SU-DHL-6 (cell line): ENCODE data around the gene PTH1R.

Experiments used
- H2AFZ ChIP-seq: fragments of 200-600 bp; sonication (generic); 2 replicates; pipeline ENCODE4 v1.6.1; 2014; ENCODE audit warnings: low read depth, mild to moderate bottlenecking, moderate library complexity, mixed read lengths, antibody characterized with exemption, low read length; ENCODE audit not compliant: severe bottlenecking
- H3F3A ChIP-seq: fragments of 200-600 bp; shearing (Covaris generic); 2 replicates; pipeline ENCODE4 v1.6.0; 2016; ENCODE audit warnings: antibody characterized with exemption, mild to moderate bottlenecking; ENCODE audit not compliant: insufficient read depth
- H3K27ac ChIP-seq: fragments of 200-600 bp; sonication (generic); 2 replicates; pipeline ENCODE4 v1.5.1; 2016; ENCODE audit warnings: low read depth, mild to moderate bottlenecking, low read length, moderate library complexity, mixed read lengths
- H3K27me3 ChIP-seq: fragments of 200-600 bp; sonication (generic), shearing (Covaris generic); 2 replicates; pipeline ENCODE4 v1.6.0; 2014; ENCODE audit warnings: mild to moderate bottlenecking, low read length
- H3K36me3 ChIP-seq: fragments of 200-600 bp; sonication (generic); 2 replicates; pipeline ENCODE4 v1.6.1; 2014; ENCODE audit warnings: mild to moderate bottlenecking, low read length, mixed read lengths
- H3K4me2 ChIP-seq: fragments of 300-600, 200-600 bp; shearing (Covaris generic), sonication (generic); 2 replicates; pipeline ENCODE4 v1.6.0; 2014; ENCODE audit warnings: low read length, low read depth, mild to moderate bottlenecking; ENCODE audit not compliant: poor library complexity, severe bottlenecking
- H3K4me3 ChIP-seq: fragments of 200-600 bp; sonication (generic); 2 replicates; pipeline ENCODE4 v1.5.1; 2014; ENCODE audit warnings: antibody characterized with exemption, low read length, mild to moderate bottlenecking, mixed read lengths; ENCODE audit not compliant: insufficient read depth, poor library complexity, severe bottlenecking
- H3K79me2 ChIP-seq: fragments of 200-600 bp; sonication (generic); 2 replicates; pipeline ENCODE4 v1.6.1; 2014; ENCODE audit warnings: mild to moderate bottlenecking, low read length, moderate library complexity; ENCODE audit not compliant: insufficient read depth
- H3K9ac ChIP-seq: fragments of 200-600 bp; sonication (generic); 2 replicates; pipeline ENCODE4 v1.7.0; 2014; ENCODE audit warnings: mild to moderate bottlenecking, low read length
- H3K9me2 ChIP-seq: fragments of 200-600 bp; sonication (generic); replicated peaks from 2 replicates; pipeline ENCODE4 v1.6.1; 2014; ENCODE audit warnings: low read length; ENCODE audit not compliant: insufficient read depth
- H3K9me3 ChIP-seq: fragments of 200-600 bp; sonication (generic); 2 replicates; pipeline ENCODE4 v1.6.1; 2014; ENCODE audit warnings: low read length, mixed read lengths; ENCODE audit not compliant: insufficient read depth
- H4K20me1 ChIP-seq: fragments of 200-600 bp; sonication (generic); 2 replicates; pipeline ENCODE4 v1.6.1; 2014; ENCODE audit warnings: low read depth, mild to moderate bottlenecking, antibody characterized with exemption, low read length, moderate library complexity, mixed read lengths
- EZH2phosphoT487 ChIP-seq: fragments of 200-600 bp; sonication (generic), shearing (Covaris generic); conservative IDR thresholded peaks from 2 replicates; pipeline ENCODE4 v1.6.1; 2018; ENCODE audit warnings: mild to moderate bottlenecking, antibody characterized with exemption, low read length, moderate library complexity, mixed read lengths
- TF ChIP-seq, protein P1 (sequence below): fragments of 200-600 bp; sonication (generic); IDR thresholded peaks from one replicate; pipeline ENCODE4 v1.5.1; 2017; ENCODE audit warnings: antibody characterized with exemption, mild to moderate bottlenecking, low read length, moderate library complexity; ENCODE audit not compliant: insufficient read depth, poor library complexity, severe bottlenecking

PTH1R gene

DNA sequence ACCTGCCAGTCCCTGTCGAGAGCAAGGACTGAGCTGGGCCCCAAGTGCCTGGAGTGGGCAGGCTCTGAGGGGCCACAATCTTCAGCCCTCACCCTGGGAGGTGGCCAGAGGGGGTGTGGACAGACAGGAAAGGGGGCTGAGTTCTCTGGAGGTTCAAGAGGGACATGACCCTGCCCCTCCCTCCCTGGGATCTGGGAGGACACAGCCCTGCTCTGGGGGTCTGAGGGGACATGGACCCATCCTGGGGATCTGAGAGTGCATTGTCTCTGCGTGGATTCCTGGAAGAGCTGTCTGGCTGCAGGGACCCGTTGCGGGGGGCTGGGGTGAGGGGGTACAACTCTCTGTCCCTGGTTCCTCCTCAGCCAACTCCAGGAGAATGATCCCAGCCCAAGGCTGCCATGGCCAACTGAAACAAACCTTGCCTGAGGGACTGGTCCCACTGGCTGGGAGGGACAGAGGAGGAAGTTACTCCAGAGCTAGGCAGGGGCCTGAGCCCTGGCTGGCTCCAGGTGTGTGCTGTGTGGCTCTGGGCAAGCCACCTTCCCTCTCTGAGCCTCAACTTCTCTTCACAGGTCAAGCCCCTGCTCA is 29.0 kb downstream of the PTH1R start:
- H3K9me3 ChIP-seq = no peaks in the 10 kb centered on the region
- H3F3A ChIP-seq = peaks cover 7% of the 10 kb centered on the region; the same call in 1 of the 2 replicates
- no peaks in the 10 kb centered on the region for H3K9me2 ChIP-seq
- no peak overlapping the region for H2AFZ ChIP-seq
- no peak overlapping the region for H3K9ac ChIP-seq
- H3K27ac ChIP-seq = no peak overlapping the region
- no peaks in the 10 kb centered on the region for H3K79me2 ChIP-seq
- no peak overlapping the region for H3K4me3 ChIP-seq
- TF ChIP-seq, protein P1, sequence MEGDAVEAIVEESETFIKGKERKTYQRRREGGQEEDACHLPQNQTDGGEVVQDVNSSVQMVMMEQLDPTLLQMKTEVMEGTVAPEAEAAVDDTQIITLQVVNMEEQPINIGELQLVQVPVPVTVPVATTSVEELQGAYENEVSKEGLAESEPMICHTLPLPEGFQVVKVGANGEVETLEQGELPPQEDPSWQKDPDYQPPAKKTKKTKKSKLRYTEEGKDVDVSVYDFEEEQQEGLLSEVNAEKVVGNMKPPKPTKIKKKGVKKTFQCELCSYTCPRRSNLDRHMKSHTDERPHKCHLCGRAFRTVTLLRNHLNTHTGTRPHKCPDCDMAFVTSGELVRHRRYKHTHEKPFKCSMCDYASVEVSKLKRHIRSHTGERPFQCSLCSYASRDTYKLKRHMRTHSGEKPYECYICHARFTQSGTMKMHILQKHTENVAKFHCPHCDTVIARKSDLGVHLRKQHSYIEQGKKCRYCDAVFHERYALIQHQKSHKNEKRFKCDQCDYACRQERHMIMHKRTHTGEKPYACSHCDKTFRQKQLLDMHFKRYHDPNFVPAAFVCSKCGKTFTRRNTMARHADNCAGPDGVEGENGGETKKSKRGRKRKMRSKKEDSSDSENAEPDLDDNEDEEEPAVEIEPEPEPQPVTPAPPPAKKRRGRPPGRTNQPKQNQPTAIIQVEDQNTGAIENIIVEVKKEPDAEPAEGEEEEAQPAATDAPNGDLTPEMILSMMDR = no peak
- TF ChIP-seq EZH2phosphoT487 = no peak
- H3K36me3 ChIP-seq = no peaks in the 10 kb centered on the region
- no peak overlapping the region for H3K4me2 ChIP-seq
- no peaks in the 10 kb centered on the region for H3K27me3 ChIP-seq
- no peaks in the 10 kb centered on the region for H4K20me1 ChIP-seq

DNA sequence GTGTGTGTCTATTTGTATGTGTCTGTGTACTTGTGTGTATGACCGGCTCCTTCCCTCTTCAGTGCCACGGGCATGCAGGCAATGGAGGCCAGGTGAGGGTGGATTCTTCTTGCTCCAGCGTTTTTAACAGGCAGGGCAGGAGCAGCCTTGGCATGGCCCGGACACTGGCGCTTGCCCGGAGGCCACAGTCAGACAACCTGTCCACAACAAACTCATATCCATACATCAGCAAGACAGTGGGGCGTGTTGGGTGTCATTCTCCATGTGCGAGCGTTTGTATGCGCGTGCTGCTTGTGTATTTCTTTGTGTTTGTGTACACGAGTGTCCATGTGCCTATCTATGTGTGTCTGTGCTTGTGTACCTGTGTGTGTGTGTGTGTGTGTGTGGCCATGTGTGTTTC is 29.8 kb downstream of the PTH1R start:
- TF ChIP-seq, protein P1 = no peak
- no peak for TF ChIP-seq EZH2phosphoT487
- Histone ChIP-seq H3K36me3 (no peaks in the 10 kb centered on the region), H3K9me3 (no peaks in the 10 kb centered on the region), H3K9ac (no peak overlapping the region), H3K4me3 (no peak overlapping the region), H3F3A (peaks cover 10% of the 10 kb centered on the region; the same call in 1 of the 2 replicates), H3K79me2 (no peaks in the 10 kb centered on the region), H3K9me2 (no peaks in the 10 kb centered on the region), H2AFZ (no peak overlapping the region), H3K27me3 (no peaks in the 10 kb centered on the region), H3K27ac (no peak overlapping the region), H3K4me2 (no peak overlapping the region), H4K20me1 (no peaks in the 10 kb centered on the region)

DNA sequence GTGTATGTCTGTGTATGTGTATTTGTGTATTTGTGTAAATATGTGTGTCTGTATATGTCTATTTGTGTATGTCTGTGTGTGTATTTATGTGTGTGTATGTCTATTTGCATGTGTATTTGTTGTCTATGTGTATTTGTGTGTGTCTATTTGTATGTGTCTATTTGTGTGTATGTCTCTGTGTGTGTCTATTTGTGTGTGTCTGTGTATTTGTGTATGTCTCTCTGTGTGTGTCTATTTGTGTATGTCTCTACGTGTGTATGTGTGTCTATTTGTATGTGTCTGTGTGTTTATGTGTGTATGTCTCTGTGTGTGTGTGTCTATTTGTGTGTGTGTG is 30.4 kb downstream of the PTH1R start:
- H3K27ac ChIP-seq = no peak overlapping the region
- H3K4me3 ChIP-seq = no peak overlapping the region
- TF ChIP-seq, protein P1 = no peak
- TF ChIP-seq EZH2phosphoT487 = no peak
- H3K4me2 ChIP-seq = no peak overlapping the region
- no peaks in the 10 kb centered on the region for H3K27me3 ChIP-seq
- H2AFZ ChIP-seq = no peak overlapping the region
- H3K9ac ChIP-seq = no peak overlapping the region
- no peaks in the 10 kb centered on the region for H3K36me3 ChIP-seq
- no peaks in the 10 kb centered on the region for H3K79me2 ChIP-seq
- no peaks in the 10 kb centered on the region for H4K20me1 ChIP-seq
- H3K9me2 ChIP-seq = no peaks in the 10 kb centered on the region
- H3F3A ChIP-seq = peaks cover 16% of the 10 kb centered on the region
- H3K9me3 ChIP-seq = no peaks in the 10 kb centered on the region
